ENCODE results near the gene TLR9.

The TLR9 gene

GRCh38 chr3:52254608-52255007 lies 29.2 kb upstream of the TLR9 start:
- intact Hi-C loops (cut with micrococcal nuclease): no loop called here
- Mint-ChIP-seq H3K27me3 (no peaks in the 10 kb centered on the region), H3K4me3 (no peak overlapping the region), H3K4me1 (ENCODE audit: low read depth) (peaks cover 86% of the 10 kb centered on the region), H3K9me3 (no peaks in the 10 kb centered on the region), H3K27ac (peak overlapping the region; percentile 96), H3K36me3 (ENCODE audit: low read depth) (peaks cover 100% of the 10 kb centered on the region)

DNA sequence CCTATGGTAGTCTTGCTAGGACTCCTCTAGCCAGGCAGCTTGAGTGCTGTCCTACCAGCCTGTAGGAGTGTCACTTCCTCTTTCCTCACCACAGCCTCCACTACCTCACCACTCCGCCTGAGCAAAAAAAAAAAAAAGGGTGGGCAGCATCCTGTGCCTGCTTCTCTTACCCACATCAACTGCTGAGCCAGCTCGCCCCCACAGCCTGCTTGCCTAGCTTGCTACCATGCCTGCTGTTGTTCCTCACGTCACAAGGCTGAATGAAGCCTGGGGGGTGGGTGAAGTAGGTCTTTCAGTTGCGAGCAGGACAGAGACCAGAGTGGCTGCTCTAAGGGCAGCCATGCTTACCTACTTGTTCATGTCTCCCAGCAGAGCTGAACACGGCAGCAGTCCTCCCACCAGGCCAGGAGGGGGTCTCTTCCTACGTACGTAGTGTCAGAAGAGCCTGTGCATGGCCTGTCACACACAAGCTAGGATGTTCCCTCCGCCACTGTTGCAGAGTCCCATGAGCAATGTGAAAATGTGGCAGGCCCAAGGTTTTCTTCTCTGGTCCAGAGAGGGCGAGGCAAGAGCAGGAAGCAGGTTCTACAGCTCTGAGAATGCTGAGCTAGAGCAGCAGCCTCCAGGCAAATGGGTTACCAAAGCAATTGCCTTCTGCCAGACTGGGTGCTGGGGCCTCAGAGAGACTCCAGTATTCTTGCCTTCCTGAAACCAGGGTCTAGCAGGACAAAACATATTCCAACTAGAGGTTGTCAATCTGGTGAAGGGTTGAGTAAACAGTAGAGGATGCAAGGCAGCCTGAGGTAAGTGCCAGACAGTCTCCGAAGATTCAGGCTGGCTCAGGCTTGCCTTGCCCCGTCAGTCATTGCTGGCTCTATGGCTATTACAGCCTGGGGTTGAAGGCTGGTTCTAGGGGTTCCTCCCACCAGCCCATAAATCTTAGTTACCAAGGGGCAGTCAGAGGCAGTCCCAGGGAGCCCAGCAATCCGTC lies 28.2 kb upstream of the TLR9 start:
- no peaks in the 10 kb centered on the region for H3K27me3 Mint-ChIP-seq
- H3K9me3 Mint-ChIP-seq: no peaks in the 10 kb centered on the region
- peaks cover 100% of the 10 kb centered on the region for H3K36me3 Mint-ChIP-seq (ENCODE audit: low read depth)
- H3K4me3 Mint-ChIP-seq: peak overlapping the region; percentile 55
- intact Hi-C loops (cut with micrococcal nuclease): no loop called here
- peak overlapping the region; percentile 96 for H3K27ac Mint-ChIP-seq
- peaks cover 92% of the 10 kb centered on the region for H3K4me1 Mint-ChIP-seq (ENCODE audit: low read depth)

GRCh38 chr3:52250122-52250521 lies 24.7 kb upstream of the TLR9 start:
- Mint-ChIP-seq H3K27ac (peak overlapping the region; percentile 100), H3K9me3 (no peaks in the 10 kb centered on the region), H3K27me3 (no peaks in the 10 kb centered on the region), H3K4me1 (ENCODE audit: low read depth) (peaks cover 78% of the 10 kb centered on the region), H3K4me3 (no peak overlapping the region), H3K36me3 (ENCODE audit: low read depth) (peaks cover 96% of the 10 kb centered on the region)
- intact Hi-C loops (cut with micrococcal nuclease): no loop called here

DNA sequence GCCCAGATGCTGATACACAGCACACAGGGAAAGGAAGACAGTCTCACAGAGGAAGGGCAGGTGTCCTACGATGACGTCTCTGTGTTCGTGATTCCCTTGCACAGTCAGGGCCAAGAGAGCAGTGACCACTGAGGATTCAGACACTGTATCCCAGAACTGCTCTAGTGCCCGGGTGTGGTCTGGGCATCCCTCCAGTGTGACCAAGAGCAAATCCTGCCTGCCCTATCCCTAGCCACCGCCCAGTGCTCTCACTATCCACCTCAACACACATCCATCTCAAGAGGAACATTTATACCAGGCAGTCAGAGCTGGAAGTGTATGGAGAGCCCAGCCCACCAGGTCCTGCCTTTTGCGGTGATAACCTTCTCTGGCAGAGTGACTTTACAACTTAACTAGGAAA lies 24.2 kb upstream of the TLR9 start:
- H3K4me3 Mint-ChIP-seq: peak overlapping the region; percentile 26

GRCh38 chr3:52248816-52249547 lies 23.5 kb upstream of the TLR9 start:
- peak overlapping the region; percentile 87 for H3K4me3 Mint-ChIP-seq
- intact Hi-C loops (cut with micrococcal nuclease): no loop called here

More for the DNA sequence above, 24.2 kb upstream of the TLR9 start:
- Mint-ChIP-seq H3K4me1 (ENCODE audit: low read depth) (peaks cover 78% of the 10 kb centered on the region), H3K36me3 (ENCODE audit: low read depth) (peaks cover 96% of the 10 kb centered on the region), H3K9me3 (no peaks in the 10 kb centered on the region), H3K27ac (peak overlapping the region; percentile 100), H3K27me3 (no peaks in the 10 kb centered on the region)
- intact Hi-C loops (cut with micrococcal nuclease): no loop called here

GRCh38 chr3:52248165-52248541 lies 22.7 kb upstream of the TLR9 start:
- H3K36me3 Mint-ChIP-seq (ENCODE audit: low read depth): peaks cover 80% of the 10 kb centered on the region
- H3K4me1 Mint-ChIP-seq (ENCODE audit: low read depth): peaks cover 78% of the 10 kb centered on the region

More at GRCh38 chr3:52248816-52249547, 23.5 kb upstream of the TLR9 start:
- H3K27ac Mint-ChIP-seq: peak overlapping the region; percentile 100
- no peaks in the 10 kb centered on the region for H3K27me3 Mint-ChIP-seq
- peaks cover 78% of the 10 kb centered on the region for H3K4me1 Mint-ChIP-seq (ENCODE audit: low read depth)
- no peaks in the 10 kb centered on the region for H3K9me3 Mint-ChIP-seq
- peaks cover 89% of the 10 kb centered on the region for H3K36me3 Mint-ChIP-seq (ENCODE audit: low read depth)

GRCh38 chr3:52247409-52248164 lies 22.1 kb upstream of the TLR9 start:
- intact Hi-C loops (cut with micrococcal nuclease): no loop called here
- Mint-ChIP-seq H3K27ac (peak overlapping the region; percentile 100), H3K27me3 (no peaks in the 10 kb centered on the region), H3K4me1 (ENCODE audit: low read depth) (peaks cover 75% of the 10 kb centered on the region), H3K4me3 (peak overlapping the region; percentile 87), H3K9me3 (no peaks in the 10 kb centered on the region), H3K36me3 (ENCODE audit: low read depth) (peaks cover 75% of the 10 kb centered on the region)

More at GRCh38 chr3:52248165-52248541, 22.7 kb upstream of the TLR9 start:
- intact Hi-C loops (cut with micrococcal nuclease): no loop called here
- peak overlapping the region; percentile 100 for H3K27ac Mint-ChIP-seq
- no peaks in the 10 kb centered on the region for H3K9me3 Mint-ChIP-seq
- no peaks in the 10 kb centered on the region for H3K27me3 Mint-ChIP-seq
- H3K4me3 Mint-ChIP-seq: peak overlapping the region; percentile 87

- Mint-ChIP-seq H3K36me3 (ENCODE audit: low read depth) (peaks cover 68% of the 10 kb centered on the region), H3K4me3 (peak overlapping the region; percentile 87), H3K27me3 (no peaks in the 10 kb centered on the region), H3K27ac (peak overlapping the region; percentile 100), H3K9me3 (no peaks in the 10 kb centered on the region), H3K4me1 (ENCODE audit: low read depth) (peaks cover 71% of the 10 kb centered on the region)
- intact Hi-C loops (cut with micrococcal nuclease): loop anchor here (1.0 kb wide), 1 partner anchor 10 kb away; no protein-coding TSS in a partner anchor
Observed at GRCh38 chr3:52246728-52247408, 21.4 kb upstream of the TLR9 start.

DNA sequence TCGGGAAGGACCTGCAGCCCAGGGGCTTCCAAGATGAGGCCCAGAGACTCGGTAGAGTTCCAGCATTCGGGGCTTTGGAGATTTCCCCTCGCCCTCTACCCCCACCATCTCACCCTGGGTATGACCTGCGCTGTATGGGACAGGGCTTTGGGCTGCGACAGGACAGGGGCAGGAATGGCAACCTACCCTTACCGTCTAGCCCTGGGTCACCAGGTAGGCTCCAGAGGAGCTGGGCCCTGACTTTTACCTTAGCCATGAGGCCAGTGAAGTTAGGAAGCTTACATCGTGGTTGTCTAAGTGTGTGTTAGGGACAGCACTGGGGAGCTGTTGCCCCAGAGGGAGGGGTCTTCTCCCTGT lies 20.8 kb upstream of the TLR9 start:
- Mint-ChIP-seq H3K4me3 (peak overlapping the region; percentile 87), H3K27ac (peak overlapping the region; percentile 100), H3K27me3 (no peaks in the 10 kb centered on the region), H3K36me3 (ENCODE audit: low read depth) (peaks cover 61% of the 10 kb centered on the region), H3K9me3 (no peaks in the 10 kb centered on the region), H3K4me1 (ENCODE audit: low read depth) (peaks cover 76% of the 10 kb centered on the region)
- intact Hi-C loops (cut with micrococcal nuclease): loop anchor here (1.0 kb wide), 1 partner anchor 9 kb away; no protein-coding TSS in a partner anchor

DNA sequence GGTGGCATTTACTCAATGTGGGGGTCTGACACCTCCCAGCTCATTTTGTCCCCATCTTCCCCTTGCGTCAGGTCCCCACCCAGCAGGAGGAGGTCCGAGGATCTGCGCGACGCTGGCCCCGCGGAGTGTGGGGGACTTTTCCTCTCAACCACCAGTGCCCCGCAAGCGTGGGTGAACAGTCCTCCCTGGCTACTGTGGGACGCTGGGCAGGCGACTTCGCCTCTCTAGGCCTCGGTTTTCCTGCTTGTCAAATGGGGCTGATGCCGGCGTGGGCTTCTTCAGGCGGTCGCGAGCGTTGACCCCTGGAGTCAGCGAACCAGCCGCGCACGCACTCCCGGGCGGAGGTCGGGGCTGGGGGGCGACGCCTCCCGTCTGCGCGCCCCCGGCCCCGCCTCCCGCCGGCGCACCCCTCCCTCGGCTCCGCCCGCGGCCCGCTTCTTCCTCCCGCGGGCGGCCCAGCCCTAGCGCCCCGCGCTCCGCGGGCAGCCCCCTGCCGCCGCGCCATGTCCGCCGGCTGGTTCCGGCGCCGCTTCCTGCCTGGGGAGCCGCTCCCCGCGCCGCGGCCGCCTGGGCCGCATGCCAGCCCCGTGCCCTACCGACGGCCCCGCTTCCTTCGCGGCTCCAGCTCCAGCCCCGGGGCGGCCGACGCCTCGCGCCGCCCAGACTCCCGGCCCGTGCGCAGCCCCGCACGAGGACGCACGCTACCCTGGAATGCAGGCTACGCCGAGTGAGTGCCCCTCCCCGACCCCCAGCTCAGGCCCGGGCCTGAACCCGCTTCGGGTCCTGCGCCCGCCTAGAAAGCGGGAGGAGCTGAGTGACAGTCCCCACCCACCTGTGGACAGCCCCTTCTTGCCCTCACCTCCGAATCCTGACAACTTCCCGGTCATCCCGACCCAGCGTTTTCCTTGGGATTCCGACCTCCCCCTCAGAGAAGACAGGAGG lies 20.1 kb upstream of the TLR9 start, which contains the start of gene PPM1M:
PPM1M (plus strand) TSS at position 438 of the 942 bp plus-strand sequence; CDS start at position 504, 66 bp downstream.
- peak within 1 kb of the TSS; percentile 100 for H3K27ac Mint-ChIP-seq
- H3K36me3 Mint-ChIP-seq (ENCODE audit: low read depth): peaks cover 55% of the 10 kb centered on the region
- H3K27me3 Mint-ChIP-seq: no peaks in the 10 kb centered on the region
- intact Hi-C loops (cut with micrococcal nuclease): loop anchor here (1.0 to 2.0 kb wide), 2 partner anchors 8 to 41 kb away; partner anchors contain the start of gene GLYCTK
- H3K4me3 Mint-ChIP-seq: peak within 1 kb of the TSS; percentile 87
- H3K4me1 Mint-ChIP-seq (ENCODE audit: low read depth): peaks cover 78% of the 10 kb centered on the region
- no peaks in the 10 kb centered on the region for H3K9me3 Mint-ChIP-seq

- Mint-ChIP-seq H3K27me3 (no peaks in the 10 kb centered on the region), H3K4me3 (peak overlapping the region; percentile 87), H3K4me1 (ENCODE audit: low read depth) (peaks cover 76% of the 10 kb centered on the region), H3K27ac (peak overlapping the region; percentile 100), H3K36me3 (ENCODE audit: low read depth) (peaks cover 46% of the 10 kb centered on the region), H3K9me3 (no peaks in the 10 kb centered on the region)
- intact Hi-C loops (cut with micrococcal nuclease): loop anchor here (2.0 kb wide), 1 partner anchor 43 kb away; the partner anchor contains the start of gene GLYCTK
Observed at GRCh38 chr3:52243791-52244628, 18.6 kb upstream of the TLR9 start.

Data from dendritic cell treated with granulocyte-macrophage colony-stimulating factor and Interleukin-4, amounts not matched to agents 40 ng/mL and 50 ng/mL, for 4 days (primary cell).